ENCODE measurements around the gene PSPH.
"Not testable (repeated sequence)": the region's sequence is repeated elsewhere in the genome, so short reads cannot be mapped to it uniquely, and the experiment has no call there.

PSPH gene

GRCh38 chr7:56051339-56052191, at the start of gene PSPH, which contains the start of gene CCT6A:
Gene PSPH (minus strand): TSS chr7:56051444. CDS start chr7:56021212, 30,232 bp downstream.
Gene CCT6A (plus strand): TSS chr7:56051765. CDS start chr7:56051849, 84 bp downstream.
- peak; percentile 85 to 86 for DNase-seq

GRCh38 chr7:56099653-56100052, 48.4 kb upstream of the PSPH start:
- no peak for DNase-seq

GRCh38 chr7:56098187-56099008, 47.2 kb upstream of the PSPH start:
- DNase-seq: not testable (repeated sequence)

- no peak for DNase-seq
These were observed 46.5 kb upstream of the PSPH start for GRCh38 chr7:56097700-56098099.

- no peak for DNase-seq
These were observed 41.7 kb upstream of the PSPH start, which contains the start of gene PHKG1 for GRCh38 chr7:56092789-56093531. Gene PHKG1 (minus strand): TSS chr7:56092952. CDS start chr7:56088941, 4,011 bp downstream.

GRCh38 chr7:56092388-56092787, 41.1 kb upstream of the PSPH start:
- DNase-seq: not testable (repeated sequence)

GRCh38 chr7:56091591-56091990, 40.3 kb upstream of the PSPH start:
- no peak for DNase-seq

- DNase-seq: no peak
These were observed 36.2 kb upstream of the PSPH start for GRCh38 chr7:56087445-56087844.

GRCh38 chr7:56086761-56087160, 35.5 kb upstream of the PSPH start:
- DNase-seq: no peak

GRCh38 chr7:56083150-56083785, 32.0 kb upstream of the PSPH start:
- no peak for DNase-seq

GRCh38 chr7:56081626-56082340, 30.5 kb upstream of the PSPH start:
- DNase-seq: no peak

GRCh38 chr7:56080726-56081435, 29.6 kb upstream of the PSPH start:
- not testable (repeated sequence) for DNase-seq

- no peak for DNase-seq
These were observed 28.4 kb upstream of the PSPH start for GRCh38 chr7:56079450-56080185.

GRCh38 chr7:56078196-56078595, 27.0 kb upstream of the PSPH start:
- no peak for DNase-seq

GRCh38 chr7:56077681-56078080, 26.4 kb upstream of the PSPH start:
- no peak for DNase-seq

- peak; percentile 44 to 51 for DNase-seq
These were observed 23.1 kb upstream of the PSPH start for GRCh38 chr7:56074371-56074791.

GRCh38 chr7:56066376-56066775, 15.1 kb upstream of the PSPH start:
- DNase-seq: not testable (repeated sequence)

GRCh38 chr7:56063882-56064625, 12.8 kb upstream of the PSPH start, which contains the start of gene SUMF2:
Gene SUMF2 (plus strand): TSS chr7:56064286. CDS start chr7:56064312, 26 bp downstream.
- DNase-seq: peak; percentile 77 to 80

GRCh38 chr7:56063500-56063881, 12.2 kb upstream of the PSPH start:
- DNase-seq: no peak

Measured in AML-193 (cell line).